ENCODE results near the gene ATAD3A.
"Not testable (repeated sequence)": the region's sequence is repeated elsewhere in the genome, so short reads cannot be mapped to it uniquely, and the experiment has no call there.

Gene ATAD3A

GRCh38 chr1:1508775-1509464, 3.0 kb upstream of the ATAD3A start:
- H3K4ac ChIP-seq (ENCODE audit: low read depth, low read length); H3K79me1 ChIP-seq (ENCODE audit: low read length); H4K5ac ChIP-seq (ENCODE audit: low read length); H3K4me1 ChIP-seq (ENCODE audit: control insufficient read depth, low read depth, low read length); H3K4me2 ChIP-seq (ENCODE audit: low read length); DNase-seq; H2BK120ac ChIP-seq (ENCODE audit: low read depth, low read length); H3K23ac ChIP-seq (ENCODE audit: low read length); H3K4me3 ChIP-seq (ENCODE audit: low read length); H3K9ac ChIP-seq (ENCODE audit: low read length); H2BK15ac ChIP-seq (replicated peaks; ENCODE audit: low read depth); H2BK5ac ChIP-seq (ENCODE audit: low read length); H2AK5ac ChIP-seq (ENCODE audit: low read length); H4K8ac ChIP-seq (ENCODE audit: low read depth, low read length); H3K79me2 ChIP-seq (ENCODE audit: control insufficient read depth, insufficient read depth, low read length); H3K27ac ChIP-seq (ENCODE audit: low read depth, low read length); H3K56ac ChIP-seq (ENCODE audit: low read length); H3K18ac ChIP-seq (ENCODE audit: low read length); H3K27me3 ChIP-seq (ENCODE audit: insufficient read depth, low read length, poor library complexity); H3K36me3 ChIP-seq (ENCODE audit: control insufficient read depth, insufficient read depth, low read length): not testable (repeated sequence)
- WGBS (ENCODE audit: extremely low coverage, insufficient coverage, low lambda C conversion rate): no CpG with 5 or more reads among the region's 34 CpGs

DNA sequence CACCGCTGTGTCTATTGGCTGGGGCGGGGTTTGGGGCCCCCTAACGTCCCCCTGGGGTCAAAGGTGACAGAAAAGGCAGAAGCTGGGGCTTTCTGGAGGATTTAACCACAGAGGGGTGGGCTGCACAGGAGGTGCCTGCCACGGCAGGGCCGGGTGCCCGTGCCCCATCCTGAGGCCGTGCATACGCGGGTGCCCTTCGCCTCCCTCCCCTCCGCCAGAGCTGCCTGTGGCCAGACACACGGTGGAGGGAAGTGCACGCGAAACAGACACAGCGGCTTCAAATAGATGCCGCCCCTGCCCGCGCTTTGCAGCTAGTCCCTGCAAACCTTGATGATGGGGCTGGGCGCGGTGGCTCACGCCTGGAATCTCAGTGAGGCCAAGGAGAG, 2.5 kb upstream of the ATAD3A start:
- no CpG with 5 or more reads among the region's 21 CpGs for WGBS (ENCODE audit: extremely low coverage, insufficient coverage, low lambda C conversion rate)
- not testable (repeated sequence) for H3K9ac ChIP-seq (ENCODE audit: low read length); H3K4ac ChIP-seq (ENCODE audit: low read depth, low read length); H2BK120ac ChIP-seq (ENCODE audit: low read depth, low read length); H3K18ac ChIP-seq (ENCODE audit: low read length); H3K23ac ChIP-seq (ENCODE audit: low read length); H2BK15ac ChIP-seq (replicated peaks; ENCODE audit: low read depth); H3K27ac ChIP-seq (ENCODE audit: low read depth, low read length); H3K4me3 ChIP-seq (ENCODE audit: low read length); DNase-seq; H3K79me2 ChIP-seq (ENCODE audit: control insufficient read depth, insufficient read depth, low read length); H4K8ac ChIP-seq (ENCODE audit: low read depth, low read length); H2AK5ac ChIP-seq (ENCODE audit: low read length); H3K27me3 ChIP-seq (ENCODE audit: insufficient read depth, low read length, poor library complexity); H2BK5ac ChIP-seq (ENCODE audit: low read length); H3K56ac ChIP-seq (ENCODE audit: low read length); H3K36me3 ChIP-seq (ENCODE audit: control insufficient read depth, insufficient read depth, low read length); H3K4me1 ChIP-seq (ENCODE audit: control insufficient read depth, low read depth, low read length); H3K4me2 ChIP-seq (ENCODE audit: low read length); H4K5ac ChIP-seq (ENCODE audit: low read length); H3K79me1 ChIP-seq (ENCODE audit: low read length)

DNA sequence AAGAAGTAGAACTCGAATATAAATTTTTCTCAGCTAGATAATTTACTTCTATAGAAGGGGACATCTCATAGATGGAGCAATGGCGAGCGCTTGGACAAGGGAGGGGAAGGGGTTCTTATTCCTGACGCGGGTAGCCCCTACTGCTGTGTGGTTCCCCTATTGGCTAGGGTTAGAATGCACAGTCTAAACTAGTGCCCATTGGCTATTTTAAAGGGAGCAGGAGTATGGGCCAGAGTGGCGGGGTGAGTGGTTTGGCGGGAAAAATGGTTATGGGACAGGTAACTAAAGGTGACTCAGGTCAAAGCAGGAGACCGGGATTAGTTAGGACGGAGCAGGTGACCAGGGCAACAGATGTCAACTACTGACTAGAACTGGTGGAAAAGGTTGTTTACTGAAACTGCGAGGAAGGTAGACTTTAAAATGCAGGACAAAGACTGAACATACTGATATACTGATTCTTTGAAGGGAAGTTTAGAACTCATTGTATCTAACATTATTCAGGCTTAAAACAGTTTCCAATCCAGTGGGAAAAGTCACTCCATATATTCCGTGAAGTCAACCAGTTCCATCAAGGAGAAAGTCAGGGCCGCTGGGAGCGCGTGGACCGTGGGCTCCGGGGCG, 940 bp upstream of the ATAD3A start:
- Histone ChIP-seq H3K4me3 (ENCODE audit: low read length) (peak overlapping the region; percentile 25), H3K4me2 (ENCODE audit: low read length) (peak overlapping the region; percentile 53), H3K9ac (ENCODE audit: low read length) (peak overlapping the region; percentile 71), H3K56ac (ENCODE audit: low read length) (peak overlapping the region; percentile 93), H3K23ac (ENCODE audit: low read length) (no peak overlapping the region), H3K79me1 (ENCODE audit: low read length) (no peaks in the 10 kb centered on the region), H4K5ac (ENCODE audit: low read length) (no peak overlapping the region), H3K79me2 (ENCODE audit: control insufficient read depth, insufficient read depth, low read length) (no peaks in the 10 kb centered on the region), H3K4ac (ENCODE audit: low read depth, low read length) (peak overlapping the region; percentile 77), H3K4me1 (ENCODE audit: control insufficient read depth, low read depth, low read length) (no peaks in the 10 kb centered on the region), H2BK120ac (ENCODE audit: low read depth, low read length) (no peak overlapping the region), H3K36me3 (ENCODE audit: control insufficient read depth, insufficient read depth, low read length) (no peaks in the 10 kb centered on the region), H2BK15ac (replicated peaks; ENCODE audit: low read depth) (no peak overlapping the region), H2AK5ac (ENCODE audit: low read length) (no peak overlapping the region), H3K18ac (ENCODE audit: low read length) (peak overlapping the region; percentile 81), H2BK5ac (ENCODE audit: low read length) (no peak overlapping the region), H4K8ac (ENCODE audit: low read depth, low read length) (no peak overlapping the region), H3K27me3 (ENCODE audit: insufficient read depth, low read length, poor library complexity) (no peaks in the 10 kb centered on the region), H3K27ac (ENCODE audit: low read depth, low read length) (peak overlapping the region; percentile 73)
- no CpG with 5 or more reads among the region's 17 CpGs for WGBS (ENCODE audit: extremely low coverage, insufficient coverage, low lambda C conversion rate)
- DNase-seq: peak; percentile 83

DNA sequence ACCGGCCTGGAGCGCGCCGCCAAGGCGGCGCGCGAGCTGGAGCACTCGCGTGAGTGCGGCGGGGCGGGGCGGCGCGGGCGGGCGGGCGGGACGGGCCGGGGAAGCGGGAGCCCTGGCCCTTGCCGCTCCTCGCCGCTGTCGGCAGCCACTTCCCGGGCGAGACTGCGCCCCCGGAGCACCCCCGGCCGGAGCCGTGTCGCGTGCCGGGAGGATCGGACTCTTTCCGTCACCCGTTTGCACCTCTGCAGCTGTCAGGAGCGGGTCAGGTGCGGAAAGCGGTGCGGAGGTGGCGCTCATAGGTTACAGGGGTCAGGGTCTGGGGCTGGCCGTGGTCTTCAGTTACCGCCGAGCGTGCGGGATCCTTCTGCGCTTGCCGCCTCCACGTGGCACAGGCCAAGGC, 463 bp downstream of the ATAD3A start:
- not testable (repeated sequence) for H2BK5ac ChIP-seq (ENCODE audit: low read length); H3K18ac ChIP-seq (ENCODE audit: low read length); H3K79me1 ChIP-seq (ENCODE audit: low read length); H4K5ac ChIP-seq (ENCODE audit: low read length); H3K27ac ChIP-seq (ENCODE audit: low read depth, low read length); H3K36me3 ChIP-seq (ENCODE audit: control insufficient read depth, insufficient read depth, low read length); H3K23ac ChIP-seq (ENCODE audit: low read length); H3K27me3 ChIP-seq (ENCODE audit: insufficient read depth, low read length, poor library complexity); H2AK5ac ChIP-seq (ENCODE audit: low read length); H2BK15ac ChIP-seq (replicated peaks; ENCODE audit: low read depth); H3K4ac ChIP-seq (ENCODE audit: low read depth, low read length); H3K4me2 ChIP-seq (ENCODE audit: low read length); DNase-seq; H2BK120ac ChIP-seq (ENCODE audit: low read depth, low read length); H3K79me2 ChIP-seq (ENCODE audit: control insufficient read depth, insufficient read depth, low read length); H4K8ac ChIP-seq (ENCODE audit: low read depth, low read length); H3K4me1 ChIP-seq (ENCODE audit: control insufficient read depth, low read depth, low read length)
- no CpG with 5 or more reads among the region's 52 CpGs for WGBS (ENCODE audit: extremely low coverage, insufficient coverage, low lambda C conversion rate)
- peak overlapping the region; percentile 39 for H3K4me3 ChIP-seq (ENCODE audit: low read length)
- peak overlapping the region; percentile 67 for H3K56ac ChIP-seq (ENCODE audit: low read length)
- peak overlapping the region; percentile 58 for H3K9ac ChIP-seq (ENCODE audit: low read length)

DNA sequence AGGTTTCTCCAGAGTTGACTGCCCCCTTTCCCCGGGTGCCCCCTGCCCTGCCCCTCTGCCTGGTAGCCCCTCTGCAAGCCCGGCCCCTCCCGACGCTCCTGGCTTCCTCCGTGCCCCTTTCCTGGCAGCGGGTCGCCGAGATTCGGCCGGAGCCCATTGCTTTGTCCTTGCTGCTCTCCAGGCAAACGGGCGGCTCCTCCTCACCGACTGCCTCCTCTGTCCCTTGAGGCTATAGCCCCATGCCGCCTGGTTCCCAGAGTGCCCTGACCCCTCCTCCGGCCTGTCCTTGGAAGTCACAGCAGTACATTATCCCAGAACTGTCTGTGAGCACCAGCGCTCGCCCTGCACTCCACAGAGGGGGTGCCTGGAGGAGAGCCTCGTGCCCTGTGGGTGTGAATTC, 1.7 kb downstream of the ATAD3A start:
- H2BK15ac ChIP-seq (replicated peaks; ENCODE audit: low read depth); H3K4me1 ChIP-seq (ENCODE audit: control insufficient read depth, low read depth, low read length); H4K8ac ChIP-seq (ENCODE audit: low read depth, low read length); H2BK120ac ChIP-seq (ENCODE audit: low read depth, low read length); H2BK5ac ChIP-seq (ENCODE audit: low read length); H3K9ac ChIP-seq (ENCODE audit: low read length); H3K23ac ChIP-seq (ENCODE audit: low read length); H3K36me3 ChIP-seq (ENCODE audit: control insufficient read depth, insufficient read depth, low read length); DNase-seq; H2AK5ac ChIP-seq (ENCODE audit: low read length); H3K27me3 ChIP-seq (ENCODE audit: insufficient read depth, low read length, poor library complexity); H3K27ac ChIP-seq (ENCODE audit: low read depth, low read length); H3K18ac ChIP-seq (ENCODE audit: low read length); H3K4ac ChIP-seq (ENCODE audit: low read depth, low read length); H3K79me1 ChIP-seq (ENCODE audit: low read length); H3K56ac ChIP-seq (ENCODE audit: low read length); H4K5ac ChIP-seq (ENCODE audit: low read length); H3K4me2 ChIP-seq (ENCODE audit: low read length); H3K79me2 ChIP-seq (ENCODE audit: control insufficient read depth, insufficient read depth, low read length); H3K4me3 ChIP-seq (ENCODE audit: low read length): not testable (repeated sequence)
- WGBS (ENCODE audit: extremely low coverage, insufficient coverage, low lambda C conversion rate): no CpG with 5 or more reads among the region's 18 CpGs

GRCh38 chr1:1514376-1514775, 2.4 kb downstream of the ATAD3A start:
- H3K56ac ChIP-seq (ENCODE audit: low read length); H3K4me3 ChIP-seq (ENCODE audit: low read length): not testable (repeated sequence)

More at GRCh38 chr1:1514376-1514775, 2.4 kb downstream of the ATAD3A start:
- H4K5ac ChIP-seq (ENCODE audit: low read length); H3K4ac ChIP-seq (ENCODE audit: low read depth, low read length); H4K8ac ChIP-seq (ENCODE audit: low read depth, low read length); H3K4me2 ChIP-seq (ENCODE audit: low read length); H3K27me3 ChIP-seq (ENCODE audit: insufficient read depth, low read length, poor library complexity); H3K4me1 ChIP-seq (ENCODE audit: control insufficient read depth, low read depth, low read length); H3K23ac ChIP-seq (ENCODE audit: low read length); H3K9ac ChIP-seq (ENCODE audit: low read length); DNase-seq; H2AK5ac ChIP-seq (ENCODE audit: low read length); H2BK15ac ChIP-seq (replicated peaks; ENCODE audit: low read depth); H3K18ac ChIP-seq (ENCODE audit: low read length); H3K79me1 ChIP-seq (ENCODE audit: low read length); H2BK5ac ChIP-seq (ENCODE audit: low read length); H2BK120ac ChIP-seq (ENCODE audit: low read depth, low read length); H3K27ac ChIP-seq (ENCODE audit: low read depth, low read length); H3K36me3 ChIP-seq (ENCODE audit: control insufficient read depth, insufficient read depth, low read length); H3K79me2 ChIP-seq (ENCODE audit: control insufficient read depth, insufficient read depth, low read length): not testable (repeated sequence)
- no CpG with 5 or more reads among the region's 16 CpGs for WGBS (ENCODE audit: extremely low coverage, insufficient coverage, low lambda C conversion rate)

Data from mesendoderm (in vitro differentiated cells).